B cell (primary cell): ENCODE results near the gene ANXA1.

ENCODE experiments used
- CTCF ChIP-seq: fragments of 200-600 bp; IDR thresholded peaks from one replicate; pipeline ENCODE4 v1.8.0; 2022; ENCODE audit warnings: antibody characterized with exemption, mild to moderate bottlenecking
- EZH2 ChIP-seq: IDR thresholded peaks from 2 replicates; pipeline ENCODE4 v1.6.1; 2012; ENCODE audit warnings: borderline replicate concordance, low read depth, mild to moderate bottlenecking, moderate library complexity, low read length; ENCODE audit not compliant: insufficient read depth, poor library complexity, severe bottlenecking

- peak; percentile 15 for TF ChIP-seq CTCF
- TF ChIP-seq EZH2 = no peak
These were observed 47.8 kb downstream of the ANXA1 start for GRCh38 chr9:73199448-73199847.
